Measurements from ENCODE around the gene LRCH2.
"Not testable (repeated sequence)": the region's sequence is repeated elsewhere in the genome, so short reads cannot be mapped to it uniquely, and the experiment has no call there.

LRCH2 gene, protein sequence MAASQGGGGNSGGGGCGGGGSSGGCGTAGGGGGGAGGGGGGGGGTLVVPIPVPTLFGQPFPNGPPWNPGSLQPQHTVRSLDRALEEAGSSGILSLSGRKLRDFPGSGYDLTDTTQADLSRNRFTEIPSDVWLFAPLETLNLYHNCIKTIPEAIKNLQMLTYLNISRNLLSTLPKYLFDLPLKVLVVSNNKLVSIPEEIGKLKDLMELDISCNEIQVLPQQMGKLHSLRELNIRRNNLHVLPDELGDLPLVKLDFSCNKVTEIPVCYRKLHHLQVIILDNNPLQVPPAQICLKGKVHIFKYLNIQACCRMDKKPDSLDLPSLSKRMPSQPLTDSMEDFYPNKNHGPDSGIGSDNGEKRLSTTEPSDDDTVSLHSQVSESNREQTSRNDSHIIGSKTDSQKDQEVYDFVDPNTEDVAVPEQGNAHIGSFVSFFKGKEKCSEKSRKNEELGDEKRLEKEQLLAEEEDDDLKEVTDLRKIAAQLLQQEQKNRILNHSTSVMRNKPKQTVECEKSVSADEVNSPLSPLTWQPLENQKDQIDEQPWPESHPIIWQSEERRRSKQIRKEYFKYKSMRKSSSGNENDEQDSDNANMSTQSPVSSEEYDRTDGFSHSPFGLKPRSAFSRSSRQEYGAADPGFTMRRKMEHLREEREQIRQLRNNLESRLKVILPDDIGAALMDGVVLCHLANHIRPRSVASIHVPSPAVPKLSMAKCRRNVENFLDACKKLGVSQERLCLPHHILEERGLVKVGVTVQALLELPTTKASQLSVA

DNA sequence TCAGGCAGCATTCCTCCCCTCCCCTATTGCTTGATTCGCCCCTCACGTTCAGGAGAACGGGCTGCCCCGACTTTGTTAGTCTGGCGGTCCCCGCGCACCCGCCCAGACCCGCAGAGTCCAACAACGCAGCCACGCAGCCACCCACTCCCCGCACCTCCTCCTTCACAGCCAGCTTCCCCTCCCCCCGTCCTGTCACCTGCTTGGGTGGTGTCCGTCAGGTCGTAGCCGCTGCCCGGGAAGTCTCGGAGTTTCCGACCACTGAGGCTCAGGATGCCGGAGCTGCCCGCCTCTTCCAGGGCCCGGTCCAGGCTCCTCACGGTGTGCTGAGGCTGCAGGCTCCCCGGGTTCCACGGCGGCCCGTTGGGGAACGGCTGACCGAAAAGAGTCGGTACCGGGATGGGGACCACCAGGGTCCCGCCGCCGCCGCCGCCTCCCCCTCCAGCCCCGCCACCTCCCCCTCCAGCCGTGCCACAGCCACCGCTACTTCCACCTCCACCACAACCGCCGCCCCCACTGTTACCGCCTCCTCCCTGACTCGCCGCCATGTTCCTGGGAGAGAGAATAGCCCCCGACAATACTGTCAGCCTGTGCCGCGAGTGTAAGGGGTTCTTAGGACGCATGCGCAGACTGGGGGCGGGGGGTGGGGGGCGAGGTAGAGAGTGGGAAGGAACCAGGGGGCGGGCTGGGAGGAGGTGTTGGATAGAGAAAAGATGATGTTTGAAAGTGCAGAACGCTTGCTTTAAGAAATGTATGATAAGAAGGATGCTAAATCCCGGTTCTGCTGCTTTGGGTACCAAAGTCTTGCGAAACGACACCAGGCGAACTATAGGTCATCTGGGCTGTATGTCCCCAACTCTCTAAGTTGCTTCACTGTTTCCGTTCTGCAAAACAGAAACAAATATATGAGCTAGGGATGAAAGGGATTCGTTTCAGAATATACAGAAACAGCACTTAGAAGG is at the start of gene LRCH2:
LRCH2 (minus strand) TSS at position 600 of the 959 bp plus-strand sequence; CDS start at position 545, 55 bp downstream.
- no peak for DNase-seq

DNA sequence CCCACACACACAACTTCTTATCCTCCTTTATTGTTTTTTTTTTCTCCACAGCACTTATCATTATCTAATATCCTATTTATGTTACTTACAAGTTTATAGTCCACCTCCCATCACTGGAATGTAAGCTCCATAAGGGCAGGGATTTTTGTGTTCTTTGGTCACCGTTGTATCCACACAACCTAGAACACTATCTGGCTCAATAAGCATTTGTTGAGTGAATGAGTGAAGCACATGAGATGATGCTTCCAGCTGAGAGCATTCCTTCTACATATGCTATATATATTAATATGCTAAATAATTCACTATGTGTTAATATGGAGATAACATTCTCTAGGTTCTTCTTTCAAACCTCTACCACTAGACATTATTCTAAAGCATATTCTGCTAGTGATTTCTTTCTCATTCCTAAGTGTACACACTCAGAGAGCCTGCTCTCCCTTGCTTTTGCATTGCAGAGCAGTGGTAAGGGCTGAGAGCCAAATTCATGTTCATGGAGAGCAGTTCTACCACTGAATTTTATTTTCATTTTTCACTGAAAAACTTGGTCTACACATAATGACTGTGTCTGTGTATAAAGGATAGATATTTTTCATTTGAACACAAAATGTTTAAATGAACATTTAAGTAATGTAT is 35.3 kb upstream of the LRCH2 start:
- DNase-seq: no peak

DNA sequence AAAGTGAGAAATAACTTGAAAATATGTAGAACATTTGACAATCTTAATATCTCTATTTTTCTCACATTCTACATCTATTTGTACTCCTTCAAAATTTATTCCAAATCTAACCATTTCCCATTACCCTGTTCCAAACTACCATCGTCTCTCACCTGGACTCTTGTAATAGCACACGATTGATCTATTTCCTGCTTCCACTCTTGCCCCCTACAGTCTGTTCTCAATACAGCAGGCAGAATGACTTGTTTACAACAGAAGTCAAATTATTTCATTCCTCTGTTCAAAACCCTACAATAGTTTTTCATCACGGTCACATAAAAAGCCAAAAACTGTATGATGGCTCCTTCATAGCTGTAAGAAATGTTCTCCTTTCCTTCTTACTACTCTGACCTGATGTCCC is 34.5 kb upstream of the LRCH2 start:
- no peak for DNase-seq

DNA sequence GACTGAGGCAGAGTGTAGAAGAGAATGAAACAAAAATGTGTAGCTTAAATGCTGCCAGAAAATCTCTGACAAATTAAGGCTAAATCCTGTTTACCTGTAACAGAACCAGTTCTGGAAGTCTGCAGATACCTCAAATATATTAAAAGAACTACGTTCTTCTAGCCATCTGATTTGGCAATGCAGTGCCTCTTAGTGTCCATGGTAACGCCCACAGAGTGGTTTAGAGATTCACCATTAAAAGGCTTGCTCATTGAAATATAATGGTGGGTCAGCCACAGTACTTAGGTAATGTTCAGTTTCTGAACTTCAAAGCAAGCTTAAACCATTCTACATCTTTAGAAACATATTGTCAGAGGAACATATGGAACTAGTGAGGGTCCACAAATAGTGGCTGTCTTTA is 32.4 kb upstream of the LRCH2 start:
- no peak for DNase-seq

DNA sequence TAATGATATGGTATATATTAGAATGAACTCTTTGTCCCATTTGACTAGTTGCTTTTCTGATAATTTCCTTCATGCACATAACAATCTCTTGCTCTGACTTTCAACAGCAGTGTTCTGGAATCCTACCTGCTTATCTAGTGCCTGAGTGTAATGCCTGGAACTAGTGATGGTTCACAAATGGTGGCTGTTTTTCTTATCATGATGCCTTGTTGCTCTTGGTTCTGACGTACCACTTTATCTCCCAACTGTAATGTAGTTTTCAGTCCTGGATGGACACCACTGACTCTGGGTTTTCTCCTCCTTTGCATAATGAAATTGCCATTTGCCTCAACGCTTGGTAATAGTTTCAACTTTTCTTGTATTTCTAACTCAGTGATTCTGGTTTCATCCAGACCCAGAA is 30.1 kb upstream of the LRCH2 start:
- no peak for DNase-seq

DNA sequence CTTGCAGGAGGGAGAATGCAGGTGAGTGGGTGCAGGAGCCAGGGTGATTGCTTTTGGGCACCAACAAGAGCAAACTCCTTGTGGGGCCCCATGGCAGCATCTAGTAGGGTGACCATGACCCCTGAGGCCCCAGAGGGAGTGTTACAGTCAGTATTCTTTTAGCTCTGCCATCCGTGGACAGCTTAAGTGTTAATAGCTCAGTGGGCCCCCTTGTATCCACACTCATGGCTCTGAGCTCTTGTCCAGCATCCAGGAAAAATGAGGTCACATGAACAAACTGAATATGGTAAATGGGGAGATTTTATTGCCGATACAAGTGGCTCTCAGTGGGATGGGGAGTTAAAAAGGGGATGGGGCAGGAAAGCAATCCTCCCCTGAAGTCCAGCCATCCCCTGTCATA is 27.3 kb upstream of the LRCH2 start:
- DNase-seq: no peak

DNA sequence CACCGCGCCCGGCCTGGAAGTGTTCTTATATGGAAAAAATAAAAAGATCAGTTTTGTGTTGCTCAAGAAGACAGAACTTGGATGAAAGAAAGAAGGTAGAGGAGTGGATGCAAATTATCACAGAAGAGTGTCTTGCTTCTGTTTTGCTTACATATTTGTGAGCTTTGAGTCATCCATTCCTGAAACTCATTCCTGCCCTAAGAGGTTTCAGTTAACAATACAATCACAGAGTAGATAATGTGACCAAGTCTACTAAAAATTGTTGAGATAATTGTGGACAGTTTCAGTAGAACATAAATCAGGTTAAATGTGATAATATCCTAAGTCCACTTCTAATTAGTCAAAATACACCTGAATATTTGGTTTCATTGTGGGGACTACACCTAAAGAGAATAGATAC is 26.4 kb upstream of the LRCH2 start:
- no peak for DNase-seq

DNA sequence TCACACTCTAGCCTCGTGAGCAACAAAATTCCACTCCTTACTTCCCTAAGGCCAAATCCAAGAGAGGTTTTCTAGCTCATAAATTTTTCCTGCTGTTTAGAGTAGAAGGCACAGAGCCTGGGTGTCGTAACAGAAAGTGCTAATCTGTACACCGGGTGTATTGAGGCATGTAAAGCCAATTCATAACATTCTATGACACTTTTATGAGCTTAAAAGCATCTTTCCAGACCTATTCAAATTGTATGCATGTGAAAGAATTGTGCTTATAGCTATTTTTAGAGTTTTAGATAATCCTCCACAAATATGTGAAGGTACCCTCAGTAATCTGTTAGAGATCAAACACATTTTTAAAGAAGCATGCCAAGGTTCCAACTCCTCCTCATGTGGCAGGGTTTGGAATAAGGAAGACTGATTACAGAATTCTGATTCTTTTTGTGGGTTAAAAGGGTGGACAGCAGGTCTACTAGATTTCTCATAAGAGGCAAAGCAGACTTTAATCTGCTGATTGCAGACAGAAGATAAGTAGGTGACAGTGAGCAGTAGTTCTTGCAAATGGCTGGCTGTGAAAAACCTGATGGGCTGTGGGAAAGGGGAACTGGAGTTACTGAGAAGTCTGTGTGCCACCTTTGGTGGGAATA is 25.5 kb upstream of the LRCH2 start:
- no peak for DNase-seq

DNA sequence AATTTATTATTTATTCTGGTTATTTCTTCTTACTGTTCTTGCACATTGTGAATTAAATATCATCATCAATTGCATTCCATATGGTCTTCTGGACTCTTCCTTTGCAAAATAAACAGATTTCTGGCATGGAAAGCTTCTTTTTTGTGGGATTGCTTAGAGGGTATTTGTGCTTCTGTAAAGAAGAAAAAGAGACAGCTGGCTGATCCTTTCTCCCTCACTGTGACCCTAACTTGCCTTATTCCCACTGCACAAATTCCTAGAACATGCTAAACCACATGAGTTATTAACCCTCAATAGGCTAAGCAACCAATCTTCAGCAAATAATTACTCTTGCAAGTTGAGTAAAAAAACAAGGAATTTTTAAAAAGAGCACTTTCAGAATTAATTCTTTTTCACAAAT is 23.8 kb upstream of the LRCH2 start:
- DNase-seq: no peak

DNA sequence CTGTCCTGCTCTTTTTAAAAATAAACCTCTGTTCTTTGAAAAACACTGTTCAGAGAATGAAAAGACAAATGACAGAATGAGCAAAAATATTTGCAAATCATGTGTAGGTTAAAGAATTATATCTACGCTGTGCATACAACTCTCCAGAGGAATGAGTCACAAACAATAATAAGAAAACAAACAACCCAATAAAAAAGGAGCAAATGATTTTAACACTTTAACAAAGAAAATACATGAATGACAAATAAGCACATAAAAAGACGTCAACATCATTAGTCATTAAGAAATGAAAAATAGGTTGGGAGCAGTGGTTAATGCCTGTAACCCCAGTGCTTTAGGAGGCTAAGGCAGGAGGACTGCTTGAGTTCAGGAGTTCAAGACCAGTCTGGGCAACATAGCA is 21.1 kb upstream of the LRCH2 start:
- no peak for DNase-seq

DNA sequence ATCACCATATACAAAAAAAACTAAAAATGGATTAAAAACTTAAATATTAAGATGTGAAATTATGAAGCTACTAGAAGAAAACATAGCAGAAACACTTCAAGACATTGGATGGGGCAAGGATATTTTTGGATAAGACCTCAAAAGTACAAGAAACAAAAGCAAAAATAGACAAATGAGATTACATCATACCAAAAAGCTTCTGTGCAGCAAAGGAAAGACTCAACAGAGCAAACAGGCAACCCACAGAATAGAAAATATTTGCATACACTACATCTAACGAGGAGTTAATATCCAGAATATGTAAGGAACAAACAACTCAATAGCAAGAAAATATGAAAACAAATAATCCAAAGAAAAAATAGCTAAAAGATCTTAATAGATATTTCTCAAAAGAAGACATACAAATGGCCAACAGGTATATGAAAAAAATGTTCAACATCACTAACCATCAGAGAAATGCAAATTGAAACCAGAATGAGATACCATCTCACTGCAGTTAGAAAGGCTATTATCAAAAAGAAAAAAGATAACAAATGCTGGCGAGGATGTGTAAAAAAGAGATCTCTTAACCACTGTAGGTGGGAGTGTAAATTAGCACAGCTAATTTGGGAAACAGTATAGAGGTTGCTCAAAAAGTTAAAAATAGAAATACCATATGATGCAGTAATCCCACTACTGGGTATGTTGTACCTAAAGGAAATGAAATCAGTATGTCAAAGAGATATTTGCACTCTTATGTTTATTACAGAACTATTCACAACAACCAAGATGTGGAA is 17.8 kb upstream of the LRCH2 start:
- DNase-seq: no peak

DNA sequence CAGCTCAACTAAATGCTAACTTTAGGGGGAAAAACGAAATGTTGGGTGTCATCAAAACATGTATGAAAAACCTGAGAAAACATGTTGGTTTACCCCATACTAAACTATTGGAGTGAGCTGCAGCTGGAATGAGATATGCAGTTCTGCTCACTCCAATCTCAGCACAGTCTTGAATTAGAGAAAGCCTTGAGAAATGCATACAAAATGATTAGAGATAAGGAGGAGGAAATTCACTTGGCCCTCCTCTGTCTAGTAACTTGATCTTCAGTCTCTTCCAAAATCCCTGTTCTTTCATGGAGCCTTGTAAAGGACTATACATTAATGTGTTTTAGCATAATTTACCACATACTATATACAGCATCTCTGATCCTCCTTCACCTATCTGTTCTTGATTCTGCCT is 3.2 kb upstream of the LRCH2 start:
- no peak for DNase-seq

DNA sequence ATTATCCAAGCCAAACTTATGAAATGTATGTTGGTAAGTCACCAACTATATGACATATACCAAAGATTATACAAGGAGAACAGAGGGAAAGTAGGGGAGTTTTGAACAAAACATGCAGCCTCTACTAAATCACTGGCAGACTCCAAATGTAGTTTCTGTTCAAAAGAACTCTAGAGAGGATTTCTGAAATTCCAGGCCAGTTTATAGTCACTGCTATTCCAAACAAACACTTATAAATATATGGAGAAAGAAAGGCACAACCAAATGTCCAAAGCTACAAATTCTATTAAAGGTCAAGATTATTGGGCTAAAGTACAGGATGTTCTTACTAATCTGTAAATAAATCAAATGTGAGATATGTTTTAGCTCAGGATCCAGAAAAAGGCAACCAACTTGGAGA is 2.7 kb upstream of the LRCH2 start:
- no peak for DNase-seq

DNA sequence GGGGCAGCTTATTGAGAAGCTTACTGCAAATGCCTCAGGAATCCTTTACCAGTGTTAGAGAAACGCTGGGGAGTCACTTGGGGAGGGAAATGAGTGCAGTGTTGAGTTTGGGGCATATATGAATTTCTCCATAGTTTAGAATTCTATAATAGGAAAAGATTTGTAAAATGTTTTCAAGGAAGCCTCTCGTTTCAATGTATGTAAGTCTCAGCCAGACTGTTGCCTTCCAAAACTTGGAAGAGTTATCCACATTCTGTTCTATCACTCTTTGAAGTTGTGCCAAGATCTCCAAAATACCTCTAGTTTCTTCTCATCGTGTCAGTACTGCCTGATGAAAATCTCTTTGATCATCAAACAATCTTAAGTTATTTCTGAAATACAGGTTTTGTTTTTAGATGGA is 565 bp upstream of the LRCH2 start:
- no peak for DNase-seq

DNA sequence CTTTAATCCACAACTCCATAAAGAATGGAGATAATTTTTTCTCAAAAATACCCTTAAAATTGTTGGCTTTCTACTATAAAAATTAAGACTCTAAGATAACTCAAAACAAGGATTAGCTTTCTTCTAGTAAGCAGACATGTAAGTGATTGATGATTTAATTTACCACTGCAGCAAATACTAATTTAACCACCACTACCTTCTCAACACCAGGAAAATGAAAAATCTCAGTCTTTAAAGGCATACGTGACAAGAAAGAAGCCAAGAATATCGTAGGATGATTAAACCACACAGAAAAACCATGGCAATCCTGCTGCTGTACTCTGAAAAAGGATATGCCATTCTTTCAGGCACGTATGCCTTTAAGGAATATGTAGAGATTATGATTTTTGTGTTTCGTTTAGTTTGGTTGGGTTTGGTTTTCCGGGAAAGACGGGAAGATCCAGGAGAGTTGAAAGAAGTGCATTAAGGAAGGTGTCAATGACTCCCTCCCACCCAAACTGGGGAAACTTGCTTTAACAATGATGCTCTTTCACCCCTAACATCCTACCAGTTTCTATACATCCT is 881 bp downstream of the LRCH2 start:
- no peak for DNase-seq

DNA sequence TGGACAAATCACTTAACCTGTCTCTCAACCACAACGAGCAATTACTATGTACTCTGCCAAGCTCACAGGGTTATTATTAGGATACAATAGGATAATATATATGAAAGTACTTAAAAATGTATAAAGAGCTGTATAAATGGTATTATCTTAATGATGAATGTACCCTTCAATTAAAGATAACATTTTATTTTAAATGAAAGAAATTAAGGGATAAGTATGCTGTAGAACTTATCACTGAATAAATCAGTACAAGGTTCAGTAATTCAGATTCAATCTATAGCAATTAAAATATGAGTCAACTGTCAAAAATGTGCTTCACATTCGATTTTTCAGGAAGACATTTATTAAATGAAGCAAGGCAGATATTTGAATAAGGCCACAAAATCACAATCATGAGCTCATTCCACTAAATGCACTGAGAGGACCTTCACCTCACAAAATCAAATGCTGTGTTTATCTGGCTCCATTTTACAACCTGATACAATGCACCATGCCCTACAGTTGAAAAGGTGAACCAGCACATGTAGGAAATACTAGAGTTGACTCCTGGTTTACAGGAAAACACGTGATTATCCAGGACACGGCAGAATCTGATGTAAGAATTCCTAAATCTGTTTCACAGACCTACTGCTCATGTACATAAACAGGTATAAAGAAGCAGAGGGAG is 4.4 kb downstream of the LRCH2 start:
- DNase-seq: no peak

DNA sequence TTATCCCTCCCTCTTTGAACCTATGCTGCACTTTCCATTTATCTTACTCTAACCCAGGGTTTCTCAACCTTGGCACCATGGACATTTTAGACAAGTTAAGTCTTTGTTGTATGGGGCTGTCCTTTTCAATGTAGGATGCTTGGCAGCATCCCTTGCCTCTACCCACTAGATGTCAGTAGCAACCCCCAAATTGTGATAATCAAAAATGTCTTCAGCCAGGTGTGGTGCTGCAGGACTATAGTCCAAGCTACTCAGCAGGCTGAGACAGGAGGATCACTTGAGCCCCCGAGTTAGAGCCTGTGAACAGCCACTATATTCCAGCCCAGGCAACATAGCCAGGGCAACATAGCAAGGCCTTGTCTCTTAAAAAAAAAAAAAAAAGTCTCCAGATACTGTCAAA is 7.0 kb downstream of the LRCH2 start:
- DNase-seq: no peak

DNA sequence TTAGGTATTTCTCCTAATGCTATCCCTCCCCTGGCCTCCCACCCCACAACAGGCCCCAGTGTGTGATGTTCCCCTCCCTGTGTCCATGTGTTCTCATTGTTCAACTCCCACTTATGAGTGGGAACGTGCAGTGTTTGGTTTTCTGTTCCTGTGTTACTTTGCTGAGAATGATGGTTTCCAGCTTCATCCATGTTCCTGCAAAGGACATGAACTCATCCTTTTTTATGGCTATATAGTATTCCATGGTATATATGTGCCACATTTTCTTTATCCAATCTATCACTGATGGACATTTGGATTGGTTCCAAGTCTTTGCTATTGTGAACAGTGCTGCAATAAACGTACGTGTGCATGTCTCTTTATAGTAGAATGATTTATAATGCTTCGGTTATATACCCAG is 16.6 kb downstream of the LRCH2 start:
- DNase-seq: not testable (repeated sequence)

DNA sequence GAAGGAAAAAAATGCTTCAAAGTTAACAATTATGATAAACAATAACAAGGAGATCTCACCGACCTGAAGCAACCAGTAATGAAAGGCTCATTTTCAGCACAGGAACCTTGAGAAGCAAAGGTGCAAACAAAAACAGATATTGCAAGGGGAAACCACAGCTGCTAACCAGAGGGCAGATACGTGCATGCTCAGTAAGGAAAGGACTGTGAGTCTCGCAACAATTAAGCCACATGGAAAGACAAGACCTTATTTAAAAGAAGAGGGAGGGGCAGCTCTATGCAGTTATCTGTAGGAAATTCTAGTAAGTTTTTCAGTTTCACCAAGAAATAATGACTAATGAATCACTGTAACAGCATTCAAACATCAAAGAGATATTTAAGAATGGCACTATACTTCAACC is 19.3 kb downstream of the LRCH2 start:
- no peak for DNase-seq

DNA sequence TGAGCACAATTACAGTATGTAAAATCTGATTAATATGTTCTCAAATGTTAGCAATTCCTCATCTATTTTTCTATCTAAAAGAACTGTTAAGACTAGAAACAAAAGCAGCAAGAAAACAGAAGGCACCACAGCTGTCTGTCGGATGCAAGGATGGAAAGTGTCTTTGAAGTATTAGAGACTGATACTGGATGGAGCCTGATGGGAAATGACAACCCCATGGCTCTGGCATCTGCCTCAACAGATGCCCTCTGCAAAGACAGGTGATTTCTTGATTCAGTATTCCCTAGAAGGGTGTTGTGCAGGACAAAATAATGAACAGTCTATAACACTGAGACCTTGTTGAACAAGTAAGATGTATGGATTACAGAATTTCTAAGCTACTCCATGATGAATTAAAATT is 19.7 kb downstream of the LRCH2 start:
- no peak for DNase-seq

DNA sequence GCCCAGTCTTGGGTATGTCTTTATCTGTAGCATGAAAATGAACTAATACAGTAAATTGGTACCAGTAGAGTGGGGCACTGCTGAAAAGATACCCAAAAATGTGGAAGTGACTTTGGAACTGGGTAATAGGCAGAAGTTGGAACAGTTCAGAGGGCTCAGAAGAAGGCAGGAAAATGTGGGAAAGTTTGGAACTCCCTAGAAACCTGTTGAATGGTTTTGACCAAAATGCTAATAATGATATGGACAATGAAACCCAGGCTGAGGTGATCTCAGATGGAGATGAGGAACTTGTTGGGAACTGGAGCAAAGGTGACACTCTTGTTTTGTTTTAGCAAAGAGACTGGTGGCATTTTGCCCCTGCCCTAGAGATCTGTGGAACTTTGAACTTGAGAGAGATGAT is 24.3 kb downstream of the LRCH2 start:
- not testable (repeated sequence) for DNase-seq

Data from activated CD4-positive, alpha-beta T cell treated with anti-CD3 and anti-CD28 coated beads, Interleukin-2, amount 50 U/mL, for 1 hour (primary cell).